HEK293 (cell line): Measurements from ENCODE around the gene TMEM214.

Source experiments
- KLF8 ChIP-seq: fragments of 450-650 bp; formaldehyde crosslinking; IDR thresholded peaks from 2 replicates; pipeline ENCODE4 v1.5.1; 2016; ENCODE audit warnings: missing biosample characterization, missing genetic modification characterization
- YY1 ChIP-seq: fragments of 450-650 bp; formaldehyde crosslinking; IDR thresholded peaks from 2 replicates; pipeline ENCODE4 v1.5.1; 2018; ENCODE audit warnings: missing biosample characterization, missing genetic modification characterization
- YY2 ChIP-seq: fragments of 450-650 bp; formaldehyde crosslinking; IDR thresholded peaks from 2 replicates; pipeline ENCODE4 v1.5.1; 2016; ENCODE audit warnings: missing biosample characterization, missing genetic modification characterization
- ZBTB1 ChIP-seq: fragments of 450-650 bp; formaldehyde crosslinking; IDR thresholded peaks from 2 replicates; pipeline ENCODE4 v1.5.1; 2016; ENCODE audit warnings: missing biosample characterization, missing genetic modification characterization
- ZBTB44 ChIP-seq: fragments of 450-650 bp; IDR thresholded peaks from 2 replicates; pipeline ENCODE4 v1.5.1; 2018; ENCODE audit warnings: missing biosample characterization, mild to moderate bottlenecking, missing genetic modification characterization
- ZNF23 ChIP-seq: fragments of 450-650 bp; formaldehyde crosslinking; IDR thresholded peaks from 2 replicates; pipeline ENCODE4 v1.5.1; 2016; ENCODE audit warnings: missing biosample characterization, missing genetic modification characterization, borderline replicate concordance
- ZNF292 ChIP-seq: fragments of 450-650 bp; formaldehyde crosslinking; IDR thresholded peaks from 2 replicates; pipeline ENCODE4 v1.5.1; 2016; ENCODE audit warnings: low read depth, missing biosample characterization, missing genetic modification characterization, borderline replicate concordance
- ZNF510 ChIP-seq: fragments of 450-650 bp; formaldehyde crosslinking; IDR thresholded peaks from 2 replicates; pipeline ENCODE4 v1.5.1; 2018; ENCODE audit warnings: mild to moderate bottlenecking, missing genetic modification characterization, missing biosample characterization; ENCODE audit not compliant: insufficient replicate concordance
- ZNF555 ChIP-seq: fragments of 450-650 bp; formaldehyde crosslinking; conservative IDR thresholded peaks from 2 replicates; pipeline ENCODE4 v1.5.1; 2017; ENCODE audit warnings: missing biosample characterization, mild to moderate bottlenecking, missing genetic modification characterization, inconsistent platforms
- ZNF670 ChIP-seq: fragments of 450-650 bp; formaldehyde crosslinking; IDR thresholded peaks from 2 replicates; pipeline ENCODE4 v1.5.1; 2016; ENCODE audit warnings: missing biosample characterization, missing genetic modification characterization, low read depth
- ZNF777 ChIP-seq: fragments of 450-650 bp; formaldehyde crosslinking; IDR thresholded peaks from 2 replicates; pipeline ENCODE4 v1.5.1; 2017; ENCODE audit warnings: missing biosample characterization, missing genetic modification characterization, borderline replicate concordance
- ZSCAN23 ChIP-seq: fragments of 450-650 bp; formaldehyde crosslinking; IDR thresholded peaks from 2 replicates; pipeline ENCODE4 v1.5.1; 2016; ENCODE audit warnings: missing biosample characterization, missing genetic modification characterization
- TF ChIP-seq, protein P1 (sequence below): fragments of 450-650 bp; formaldehyde crosslinking; IDR thresholded peaks from 2 replicates; pipeline ENCODE4 v1.5.1; 2016; ENCODE audit warnings: missing biosample characterization, missing genetic modification characterization
- TF ChIP-seq, protein P2 (sequence below): fragments of 450-650 bp; formaldehyde crosslinking; optimal IDR thresholded peaks from 2 replicates; pipeline ENCODE3; 2016; ENCODE audit warnings: missing biosample characterization, mild to moderate bottlenecking, missing genetic modification characterization

GRCh38 chr2:27073782-27074181, 41.0 kb downstream of the TMEM214 start:
- no peak for TF ChIP-seq ZNF777 (tag by site-specific recombination)
- no peak for TF ChIP-seq KLF8 (tag by site-specific recombination)
- no peak for TF ChIP-seq ZBTB44
- TF ChIP-seq, protein P1, sequence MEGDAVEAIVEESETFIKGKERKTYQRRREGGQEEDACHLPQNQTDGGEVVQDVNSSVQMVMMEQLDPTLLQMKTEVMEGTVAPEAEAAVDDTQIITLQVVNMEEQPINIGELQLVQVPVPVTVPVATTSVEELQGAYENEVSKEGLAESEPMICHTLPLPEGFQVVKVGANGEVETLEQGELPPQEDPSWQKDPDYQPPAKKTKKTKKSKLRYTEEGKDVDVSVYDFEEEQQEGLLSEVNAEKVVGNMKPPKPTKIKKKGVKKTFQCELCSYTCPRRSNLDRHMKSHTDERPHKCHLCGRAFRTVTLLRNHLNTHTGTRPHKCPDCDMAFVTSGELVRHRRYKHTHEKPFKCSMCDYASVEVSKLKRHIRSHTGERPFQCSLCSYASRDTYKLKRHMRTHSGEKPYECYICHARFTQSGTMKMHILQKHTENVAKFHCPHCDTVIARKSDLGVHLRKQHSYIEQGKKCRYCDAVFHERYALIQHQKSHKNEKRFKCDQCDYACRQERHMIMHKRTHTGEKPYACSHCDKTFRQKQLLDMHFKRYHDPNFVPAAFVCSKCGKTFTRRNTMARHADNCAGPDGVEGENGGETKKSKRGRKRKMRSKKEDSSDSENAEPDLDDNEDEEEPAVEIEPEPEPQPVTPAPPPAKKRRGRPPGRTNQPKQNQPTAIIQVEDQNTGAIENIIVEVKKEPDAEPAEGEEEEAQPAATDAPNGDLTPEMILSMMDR (tag by site-specific recombination) = no peak
- no peak for TF ChIP-seq ZBTB1
- no peak for TF ChIP-seq ZSCAN23 (tag by site-specific recombination)
- TF ChIP-seq YY2 (tag by site-specific recombination) = no peak
- no peak for TF ChIP-seq ZNF555 (tag by site-specific recombination)
- TF ChIP-seq ZNF510 (tag by site-specific recombination) = no peak
- TF ChIP-seq ZNF23 (tag by site-specific recombination) = no peak
- TF ChIP-seq ZNF670 (tag by site-specific recombination) = no peak
- TF ChIP-seq YY1 = no peak
- TF ChIP-seq, protein P2, sequence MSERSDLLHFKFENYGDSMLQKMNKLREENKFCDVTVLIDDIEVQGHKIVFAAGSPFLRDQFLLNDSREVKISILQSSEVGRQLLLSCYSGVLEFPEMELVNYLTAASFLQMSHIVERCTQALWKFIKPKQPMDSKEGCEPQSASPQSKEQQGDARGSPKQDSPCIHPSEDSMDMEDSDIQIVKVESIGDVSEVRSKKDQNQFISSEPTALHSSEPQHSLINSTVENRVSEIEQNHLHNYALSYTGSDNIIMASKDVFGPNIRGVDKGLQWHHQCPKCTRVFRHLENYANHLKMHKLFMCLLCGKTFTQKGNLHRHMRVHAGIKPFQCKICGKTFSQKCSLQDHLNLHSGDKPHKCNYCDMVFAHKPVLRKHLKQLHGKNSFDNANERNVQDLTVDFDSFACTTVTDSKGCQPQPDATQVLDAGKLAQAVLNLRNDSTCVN (tag by site-specific recombination) = no peak
- TF ChIP-seq ZNF292 (tag by site-specific recombination) = no peak
